Measurements from ENCODE around the gene ARHGEF10L. TPM values are rescaled to one million over a fixed set of nuclear protein-coding genes. Genes with fewer than 3 reads are reported as not detected.

ARHGEF10L gene
- total RNA-seq, 4 donors from 2014 or later: 38.5 to 73.8 (median 41.7) TPM

GRCh38 chr1:17649371-17650106 is 110.0 kb downstream of the ARHGEF10L start:
- Histone ChIP-seq H3K27ac (peak overlapping the region in 2 of 4 donors; percentile 70 to 80), H3K27me3 (no peaks in the 10 kb centered on the region), H3K9me3 (no peaks in the 10 kb centered on the region), H3K4me3 (no peak overlapping the region), H3K36me3 (peaks cover 0 to 50% (median 0%) of the 10 kb centered on the region in 3 donors), H3K4me1 (peaks cover 0 to 39% (median 8%) of the 10 kb centered on the region in 4 donors)
- WGBS, 2 donors: 69 to 82% methylated on average over 11 of the region's 11 CpGs
- DNase-seq (ENCODE audit: low spot score in 2 of 2): no peak
- no peak for TF ChIP-seq POLR2A (IDR thresholded peaks at IDR 0.05)

- WGBS, 2 donors: 43 to 64% methylated on average over 7 of the region's 7 CpGs
- Histone ChIP-seq H3K27me3 (no peaks in the 10 kb centered on the region), H3K36me3 (peaks cover 0 to 66% (median 0%) of the 10 kb centered on the region in 3 donors), H3K4me1 (peaks cover 0 to 32% (median 6%) of the 10 kb centered on the region in 4 donors), H3K9me3 (no peaks in the 10 kb centered on the region), H3K27ac (peak overlapping the region in 2 of 4 donors; percentile 44 to 59), H3K4me3 (no peak overlapping the region)
- no peak for DNase-seq (ENCODE audit: low spot score in 2 of 2)
- TF ChIP-seq CTCF (IDR thresholded peaks at IDR 0.05): no peak
- no peak for TF ChIP-seq POLR2A (IDR thresholded peaks at IDR 0.05)
- TF ChIP-seq EP300 (IDR thresholded peaks at IDR 0.05): no peak
Observed at GRCh38 chr1:17653276-17653675, 113.8 kb downstream of the ARHGEF10L start.

GRCh38 chr1:17653728-17654351 is 114.3 kb downstream of the ARHGEF10L start:
- peak in 1 of 2 donors; percentile 38 for DNase-seq (ENCODE audit: low spot score in 2 of 2)
- 61 to 65% methylated on average over 8 to 9 of the region's 9 CpGs for WGBS, 2 donors
- Histone ChIP-seq H3K4me1 (peaks cover 0 to 26% (median 1%) of the 10 kb centered on the region in 4 donors), H3K4me3 (no peak overlapping the region), H3K9me3 (no peaks in the 10 kb centered on the region), H3K27ac (peak overlapping the region in 2 of 4 donors; percentile 23 to 59), H3K36me3 (peaks cover 0 to 72% (median 0%) of the 10 kb centered on the region in 3 donors), H3K27me3 (no peaks in the 10 kb centered on the region)
- TF ChIP-seq POLR2A (IDR thresholded peaks at IDR 0.05) (no peak), EP300 (IDR thresholded peaks at IDR 0.05) (peak in 1 of 2 donors; percentile 9), CTCF (IDR thresholded peaks at IDR 0.05) (peak; percentile 50 to 70 (median 65))

GRCh38 chr1:17654519-17654918 is 115.0 kb downstream of the ARHGEF10L start:
- Histone ChIP-seq H3K4me3 (no peak overlapping the region), H3K27me3 (no peaks in the 10 kb centered on the region), H3K9me3 (no peaks in the 10 kb centered on the region), H3K36me3 (peaks cover 0 to 78% (median 0%) of the 10 kb centered on the region in 3 donors), H3K4me1 (peaks cover 0 to 19% (median 0%) of the 10 kb centered on the region in 4 donors), H3K27ac (peak overlapping the region in 2 of 4 donors; percentile 23 to 38)
- TF ChIP-seq POLR2A (IDR thresholded peaks at IDR 0.05) (no peak), CTCF (IDR thresholded peaks at IDR 0.05) (no peak), EP300 (IDR thresholded peaks at IDR 0.05) (no peak)
- 90 to 95% methylated on average over 2 of the region's 2 CpGs for WGBS, 2 donors
- DNase-seq (ENCODE audit: low spot score in 2 of 2): no peak

GRCh38 chr1:17655169-17655568 is 115.7 kb downstream of the ARHGEF10L start:
- no peak for TF ChIP-seq POLR2A (IDR thresholded peaks at IDR 0.05)
- TF ChIP-seq CTCF (IDR thresholded peaks at IDR 0.05): no peak
- no peak for TF ChIP-seq EP300 (IDR thresholded peaks at IDR 0.05)
- Histone ChIP-seq H3K27ac (no peak overlapping the region), H3K4me1 (peaks cover 0 to 16% (median 0%) of the 10 kb centered on the region in 4 donors), H3K36me3 (peaks cover 0 to 85% (median 0%) of the 10 kb centered on the region in 3 donors), H3K27me3 (no peaks in the 10 kb centered on the region), H3K9me3 (no peaks in the 10 kb centered on the region), H3K4me3 (no peak overlapping the region)
- 91 to 98% methylated on average over 1 of the region's 1 CpG for WGBS, 2 donors
- DNase-seq (ENCODE audit: low spot score in 2 of 2): no peak
